HepG2 (cell line): ENCODE results near the gene KIAA1217. TPM values are rescaled to one million over a fixed set of nuclear protein-coding genes. Genes with fewer than 3 reads are reported as not detected.

ENCODE experiments used
- ATAC-seq: fragments of 200-7000 bp; cut with Tn5 transposase; 3 replicates; pipeline ENCODE4 v1.9.1; 2020; ENCODE audit warnings: mild to moderate bottlenecking, moderate library complexity
- BruUV-seq: library from RNA; stranded (reverse); fragments of 400-500 nt; replicated peaks from 2 replicates; lab custom pipeline; 2021; lab: Mats Ljungman, UMichigan
- CTCF ChIA-PET: fragments of 300-600 bp; formaldehyde crosslinking; extraction: SDS; loops from one replicate; lab custom pipeline; 2021; ENCODE audit warnings: low total read pairs, inconsistent platforms, low intra/inter-chr PET ratio; lab: Yijun Ruan, JAX
- POLR2A ChIA-PET: fragments of 350-600 bp; sonication (Branson Sonifier 250); formaldehyde crosslinking; loops from one replicate; lab custom pipeline; 2020; ENCODE audit warnings: antibody characterized with exemption, inconsistent platforms; lab: Yijun Ruan, JAX
- DNase-seq: peaks from one replicate; pipeline ENCODE4 v3.0.0-alpha.2; 2015; ENCODE audit warnings: low spot score
- FAIRE-seq: peaks from 3 replicates; lab custom pipeline; 2011; peaks lifted over from hg19 to GRCh38; lab: Jason Lieb, UNC
- H2AFZ ChIP-seq: one replicate; pipeline ENCODE4 v1.6.1; 2011; ENCODE audit warnings: low read length, inconsistent platforms
- H3K27ac ChIP-seq: fragments of 300-600 bp; 3 replicates; pipeline ENCODE4 v1.8.0; 2011; ENCODE audit warnings: mixed run types, mild to moderate bottlenecking, mixed read lengths, low read length, inconsistent platforms; ENCODE audit not compliant: insufficient read depth; ENCODE audit errors: extremely low read length
- H3K27me3 ChIP-seq, 2 experiments: fragments of 200-600 bp in 1 of 2; 2 replicates in 1 of 2; 3 replicates in 1 of 2; pipeline versions ENCODE4 v1.6.0 to v1.8.0; 2011; ENCODE audit warnings: low read length in 2 of 2, mild to moderate bottlenecking in 2 of 2, moderate library complexity in 2 of 2, inconsistent platforms in 1 of 2; ENCODE audit not compliant: insufficient read depth in 2 of 2, control insufficient read depth in 1 of 2
- H3K36me3 ChIP-seq, 2 experiments: fragments of 200-600 bp in 1 of 2; replicated peaks in 1 of 2; 2 replicates in 1 of 2; 3 replicates in 1 of 2; pipeline versions ENCODE4 v1.5.1 to v1.8.0; 2011; ENCODE audit warnings: low read length in 2 of 2, inconsistent platforms in 1 of 2; ENCODE audit not compliant: insufficient read depth in 2 of 2, control insufficient read depth in 1 of 2
- H3K4me1 ChIP-seq: 2 replicates; pipeline ENCODE4 v1.5.1; 2012; ENCODE audit warnings: low read length, inconsistent platforms; ENCODE audit not compliant: insufficient read depth
- H3K4me2 ChIP-seq: 2 replicates; pipeline ENCODE4 v1.6.0; 2011; ENCODE audit warnings: low read depth, low read length, inconsistent platforms
- H3K4me3 ChIP-seq, 3 experiments: fragments of 200-600 bp in 1 of 3; sonication (generic), shearing (Covaris generic) in 1 of 3; replicated peaks in 1 of 3; 2 replicates each; pipeline ENCODE4 v1.5.1; 2011 to 2016; ENCODE audit warnings: low read length in 3 of 3, inconsistent platforms in 2 of 3, low read depth in 2 of 3, mild to moderate bottlenecking in 2 of 3, control low read depth in 1 of 3, mixed read lengths in 1 of 3; ENCODE audit not compliant: insufficient read depth in 1 of 3
- H3K79me2 ChIP-seq: one replicate; pipeline ENCODE4 v1.6.1; 2011; ENCODE audit warnings: low read length, inconsistent platforms; ENCODE audit not compliant: insufficient read depth
- H3K9ac ChIP-seq: 2 replicates; pipeline ENCODE4 v1.6.0; 2011; ENCODE audit warnings: mild to moderate bottlenecking, low read depth, low read length, inconsistent platforms; ENCODE audit not compliant: insufficient read depth
- H3K9me3 ChIP-seq: 2 replicates; pipeline ENCODE4 v1.5.1; 2012; ENCODE audit warnings: mild to moderate bottlenecking, low read length
- H4K20me1 ChIP-seq: 2 replicates; pipeline ENCODE4 v1.6.0; 2011; ENCODE audit warnings: inconsistent platforms, mild to moderate bottlenecking, low read length, moderate library complexity; ENCODE audit not compliant: insufficient read depth
- CEBPG ChIP-seq: IDR thresholded peaks from 2 replicates; pipeline ENCODE4 v1.6.1; 2016
- HMG20A ChIP-seq: IDR thresholded peaks from 2 replicates; pipeline ENCODE4 v1.6.1; 2016; ENCODE audit warnings: borderline replicate concordance
- HOXA5 ChIP-seq: sonication (generic); formaldehyde crosslinking; IDR thresholded peaks from 2 replicates; pipeline ENCODE4 v1.4.0; 2020; ENCODE audit warnings: missing genetic modification reagents
- SALL1 ChIP-seq: sonication (generic); formaldehyde crosslinking; IDR thresholded peaks from 2 replicates; pipeline ENCODE4 v1.8.0; 2022; ENCODE audit warnings: mild to moderate bottlenecking, missing genetic modification reagents
- SIN3B ChIP-seq: fragments of 150-350 bp; IDR thresholded peaks from 2 replicates; pipeline ENCODE4 v1.6.1; 2014; ENCODE audit warnings: low read length
- SNAI1 ChIP-seq: sonication (generic); formaldehyde crosslinking; IDR thresholded peaks from 2 replicates; pipeline ENCODE4 v1.5.0; 2020; ENCODE audit warnings: mild to moderate bottlenecking, missing genetic modification reagents, borderline replicate concordance
- SP1 ChIP-seq, 2 experiments: fragments of 450-650 bp in 1 of 2; sonication (generic) in 1 of 2; formaldehyde crosslinking in 1 of 2; IDR thresholded peaks; 2 replicates each; pipeline versions ENCODE4 v1.4.0 to v1.6.1; 2016 to 2020; ENCODE audit warnings: missing genetic modification reagents in 1 of 2
- U2AF2 ChIP-seq: fragments of 200-400 bp; formaldehyde crosslinking; IDR thresholded peaks from 2 replicates; pipeline ENCODE4 v1.6.1; 2017; ENCODE audit warnings: low read depth, mild to moderate bottlenecking, low read length
- ZNF205 ChIP-seq: IDR thresholded peaks from 2 replicates; pipeline ENCODE4 v1.6.1; 2018; ENCODE audit warnings: missing biosample characterization, missing genetic modification reagents
- ZNF460 ChIP-seq: sonication (generic); formaldehyde crosslinking; IDR thresholded peaks from 2 replicates; pipeline ENCODE4 v1.5.1; 2020; ENCODE audit warnings: missing genetic modification reagents, mild to moderate bottlenecking, borderline replicate concordance
- ZNF569 ChIP-seq: sonication (generic); formaldehyde crosslinking; IDR thresholded peaks from 2 replicates; pipeline ENCODE4 v1.5.0; 2020; ENCODE audit warnings: mild to moderate bottlenecking, missing genetic modification reagents, moderate library complexity, borderline replicate concordance
- WGBS: methylation state at CpG from one replicate; pipeline ENCODE4 v1.1.6; 2017; ENCODE audit warnings: low lambda C conversion rate; 5-methylcytosine and 5-hydroxymethylcytosine counted together
- in situ Hi-C: cut with HindIII; loops from 2 replicates; pipeline ENCODE4 v1.10.0; 2017; ENCODE audit warnings: low pct_unique_long_range_greater_than_20kb; ENCODE audit not compliant: extremely low pct_ligation_motif_present
- intact Hi-C: fragments of 100-400 bp; cut with micrococcal nuclease; formaldehyde crosslinking; loops from one replicate; pipeline ENCODE4 v1.10.0; 2022; ENCODE audit not compliant: unreplicated experiment
- polyA plus RNA-seq, 8 experiments: library from polyadenylated mRNA; depleted of rRNA in 3 of 8; stranded (reverse) in 7 of 8; unstranded in 1 of 8; fragments of >200 nt; fragmentation: Illumina TruSeq in 4 of 8; extraction: Trizol in 4 of 8; gene quantifications; 2 replicates each; pipeline versions ENCODE4 v1.2.1 to v1.2.3, GENCODE V29; 2011 to 2016; ENCODE audit warnings: low read depth in 4 of 8, missing spikeins in 1 of 8, mixed read lengths in 1 of 8; ENCODE audit not compliant: insufficient read depth in 1 of 8
- total RNA-seq, 5 experiments: library from RNA; depleted of rRNA; stranded (reverse); fragments of >200 nt; fragmentation: Illumina TruSeq; extraction: Trizol; gene quantifications; 2 replicates each; pipeline ENCODE4 v1.2.3, GENCODE V29; 2016; ENCODE audit warnings: low read depth in 1 of 5
- TF ChIP-seq, protein P1 (sequence below): sonication (generic); formaldehyde crosslinking; IDR thresholded peaks from 2 replicates; pipeline ENCODE4 v1.4.0; 2020; ENCODE audit warnings: mild to moderate bottlenecking, missing genetic modification reagents
- TF ChIP-seq, protein P2 (sequence below): sonication (generic); formaldehyde crosslinking; IDR thresholded peaks from 2 replicates; pipeline ENCODE4 v1.4.0; 2020; ENCODE audit warnings: missing genetic modification reagents, borderline replicate concordance
- TF ChIP-seq, protein P3 (sequence below): sonication (generic); formaldehyde crosslinking; IDR thresholded peaks from 2 replicates; pipeline ENCODE4 v1.4.0; 2020; ENCODE audit warnings: missing genetic modification reagents
- TF ChIP-seq, protein P4 (sequence below): sonication (generic); formaldehyde crosslinking; IDR thresholded peaks from 2 replicates; pipeline ENCODE4 v1.4.0; 2020; ENCODE audit warnings: missing genetic modification reagents
- TF ChIP-seq, protein P5 (sequence below): sonication (generic); formaldehyde crosslinking; IDR thresholded peaks from 2 replicates; pipeline ENCODE4 v1.9.0; 2022; ENCODE audit warnings: low read depth, missing genetic modification reagents
- TF ChIP-seq, protein P6 (sequence below): sonication (generic); formaldehyde crosslinking; IDR thresholded peaks from 2 replicates; pipeline ENCODE4 v1.4.0; 2020; ENCODE audit warnings: mild to moderate bottlenecking, missing genetic modification reagents

KIAA1217 gene
- total and polyA plus RNA-seq, 2 of the 13 experiments (the other 11 are each of a cell fraction or from before 2014, with no cell fraction given), result 4.6 to 10.9 TPM

DNA sequence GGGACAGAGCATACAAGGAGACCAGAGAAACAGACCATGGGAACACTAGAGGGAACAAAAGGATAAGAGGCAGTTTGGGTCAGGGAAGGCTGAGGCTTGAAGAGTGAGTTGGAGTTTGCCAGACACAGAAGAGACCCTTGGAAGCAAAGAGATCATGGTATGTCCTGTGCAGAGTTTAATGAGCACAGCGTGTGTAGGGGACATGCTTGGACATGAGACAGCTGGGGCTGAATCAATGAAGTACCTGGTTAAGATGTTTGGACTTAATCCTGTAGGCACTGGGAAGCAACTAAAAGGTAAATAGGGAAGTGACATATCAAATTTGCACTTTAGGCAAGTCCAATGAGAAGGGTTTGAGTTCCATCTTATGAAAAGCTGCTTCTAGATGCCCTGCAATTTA, 79.6 kb downstream of the KIAA1217 start (continued):
- TF ChIP-seq, protein P1, sequence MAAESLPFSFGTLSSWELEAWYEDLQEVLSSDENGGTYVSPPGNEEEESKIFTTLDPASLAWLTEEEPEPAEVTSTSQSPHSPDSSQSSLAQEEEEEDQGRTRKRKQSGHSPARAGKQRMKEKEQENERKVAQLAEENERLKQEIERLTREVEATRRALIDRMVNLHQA (CRISPR knock-in tag), result no peak

DNA sequence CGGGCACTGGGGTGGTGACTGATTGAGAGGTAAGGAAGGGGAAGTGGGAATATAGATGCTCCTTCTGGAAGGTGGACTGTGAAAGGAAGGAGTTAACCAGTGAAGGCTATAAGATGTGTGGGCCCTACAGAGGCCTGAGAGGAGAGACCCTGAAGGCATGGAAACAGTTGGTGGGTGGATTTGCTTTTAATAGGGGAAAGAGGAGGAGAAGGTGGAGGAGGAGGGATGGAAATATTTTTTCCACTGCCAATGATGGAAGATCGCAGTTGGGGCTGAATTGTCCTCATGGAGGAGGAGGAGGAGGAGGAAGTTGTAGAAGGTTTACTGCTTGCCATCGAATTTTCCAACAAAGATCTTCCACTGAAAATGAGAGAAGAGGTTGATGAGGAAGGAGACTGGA, 80.3 kb downstream of the KIAA1217 start:
- no peak for FAIRE-seq
- TF ChIP-seq, protein P2, sequence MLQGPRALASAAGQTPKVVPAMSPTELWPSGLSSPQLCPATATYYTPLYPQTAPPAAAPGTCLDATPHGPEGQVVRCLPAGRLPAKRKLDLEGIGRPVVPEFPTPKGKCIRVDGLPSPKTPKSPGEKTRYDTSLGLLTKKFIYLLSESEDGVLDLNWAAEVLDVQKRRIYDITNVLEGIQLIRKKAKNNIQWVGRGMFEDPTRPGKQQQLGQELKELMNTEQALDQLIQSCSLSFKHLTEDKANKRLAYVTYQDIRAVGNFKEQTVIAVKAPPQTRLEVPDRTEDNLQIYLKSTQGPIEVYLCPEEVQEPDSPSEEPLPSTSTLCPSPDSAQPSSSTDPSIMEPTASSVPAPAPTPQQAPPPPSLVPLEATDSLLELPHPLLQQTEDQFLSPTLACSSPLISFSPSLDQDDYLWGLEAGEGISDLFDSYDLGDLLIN (CRISPR knock-in tag), result no peak
- no peak for TF ChIP-seq CEBPG (CRISPR knock-in tag)
- TF ChIP-seq, protein P3, sequence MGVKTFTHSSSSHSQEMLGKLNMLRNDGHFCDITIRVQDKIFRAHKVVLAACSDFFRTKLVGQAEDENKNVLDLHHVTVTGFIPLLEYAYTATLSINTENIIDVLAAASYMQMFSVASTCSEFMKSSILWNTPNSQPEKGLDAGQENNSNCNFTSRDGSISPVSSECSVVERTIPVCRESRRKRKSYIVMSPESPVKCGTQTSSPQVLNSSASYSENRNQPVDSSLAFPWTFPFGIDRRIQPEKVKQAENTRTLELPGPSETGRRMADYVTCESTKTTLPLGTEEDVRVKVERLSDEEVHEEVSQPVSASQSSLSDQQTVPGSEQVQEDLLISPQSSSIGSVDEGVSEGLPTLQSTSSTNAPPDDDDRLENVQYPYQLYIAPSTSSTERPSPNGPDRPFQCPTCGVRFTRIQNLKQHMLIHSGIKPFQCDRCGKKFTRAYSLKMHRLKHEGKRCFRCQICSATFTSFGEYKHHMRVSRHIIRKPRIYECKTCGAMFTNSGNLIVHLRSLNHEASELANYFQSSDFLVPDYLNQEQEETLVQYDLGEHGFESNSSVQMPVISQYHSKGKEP (CRISPR knock-in tag), result no peak
- no peak for TF ChIP-seq U2AF2
- TF ChIP-seq ZNF569 (CRISPR knock-in tag), result no peak
- no peak for TF ChIP-seq SIN3B
- no peak for TF ChIP-seq HMG20A (CRISPR knock-in tag)
- TF ChIP-seq ZNF460, result no peak
- TF ChIP-seq, protein P4, sequence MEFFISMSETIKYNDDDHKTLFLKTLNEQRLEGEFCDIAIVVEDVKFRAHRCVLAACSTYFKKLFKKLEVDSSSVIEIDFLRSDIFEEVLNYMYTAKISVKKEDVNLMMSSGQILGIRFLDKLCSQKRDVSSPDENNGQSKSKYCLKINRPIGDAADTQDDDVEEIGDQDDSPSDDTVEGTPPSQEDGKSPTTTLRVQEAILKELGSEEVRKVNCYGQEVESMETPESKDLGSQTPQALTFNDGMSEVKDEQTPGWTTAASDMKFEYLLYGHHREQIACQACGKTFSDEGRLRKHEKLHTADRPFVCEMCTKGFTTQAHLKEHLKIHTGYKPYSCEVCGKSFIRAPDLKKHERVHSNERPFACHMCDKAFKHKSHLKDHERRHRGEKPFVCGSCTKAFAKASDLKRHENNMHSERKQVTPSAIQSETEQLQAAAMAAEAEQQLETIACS (CRISPR knock-in tag), result no peak
- no peak for TF ChIP-seq SP1 (IDR thresholded peaks at IDR 0.05)
- TF ChIP-seq SP1 (CRISPR knock-in tag; IDR thresholded peaks at IDR 0.05), result no peak
- TF ChIP-seq ZNF205 (CRISPR knock-in tag), result no peak
- no peak for TF ChIP-seq SNAI1 (CRISPR knock-in tag)
- TF ChIP-seq HOXA5 (CRISPR knock-in tag), result no peak
- TF ChIP-seq SALL1 (CRISPR knock-in tag), result no peak
- TF ChIP-seq, protein P5, sequence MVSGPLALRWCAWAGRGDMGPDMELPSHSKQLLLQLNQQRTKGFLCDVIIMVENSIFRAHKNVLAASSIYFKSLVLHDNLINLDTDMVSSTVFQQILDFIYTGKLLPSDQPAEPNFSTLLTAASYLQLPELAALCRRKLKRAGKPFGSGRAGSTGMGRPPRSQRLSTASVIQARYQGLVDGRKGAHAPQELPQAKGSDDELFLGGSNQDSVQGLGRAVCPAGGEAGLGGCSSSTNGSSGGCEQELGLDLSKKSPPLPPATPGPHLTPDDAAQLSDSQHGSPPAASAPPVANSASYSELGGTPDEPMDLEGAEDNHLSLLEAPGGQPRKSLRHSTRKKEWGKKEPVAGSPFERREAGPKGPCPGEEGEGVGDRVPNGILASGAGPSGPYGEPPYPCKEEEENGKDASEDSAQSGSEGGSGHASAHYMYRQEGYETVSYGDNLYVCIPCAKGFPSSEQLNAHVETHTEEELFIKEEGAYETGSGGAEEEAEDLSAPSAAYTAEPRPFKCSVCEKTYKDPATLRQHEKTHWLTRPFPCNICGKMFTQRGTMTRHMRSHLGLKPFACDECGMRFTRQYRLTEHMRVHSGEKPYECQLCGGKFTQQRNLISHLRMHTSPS (CRISPR knock-in tag), result no peak
- TF ChIP-seq, protein P6, sequence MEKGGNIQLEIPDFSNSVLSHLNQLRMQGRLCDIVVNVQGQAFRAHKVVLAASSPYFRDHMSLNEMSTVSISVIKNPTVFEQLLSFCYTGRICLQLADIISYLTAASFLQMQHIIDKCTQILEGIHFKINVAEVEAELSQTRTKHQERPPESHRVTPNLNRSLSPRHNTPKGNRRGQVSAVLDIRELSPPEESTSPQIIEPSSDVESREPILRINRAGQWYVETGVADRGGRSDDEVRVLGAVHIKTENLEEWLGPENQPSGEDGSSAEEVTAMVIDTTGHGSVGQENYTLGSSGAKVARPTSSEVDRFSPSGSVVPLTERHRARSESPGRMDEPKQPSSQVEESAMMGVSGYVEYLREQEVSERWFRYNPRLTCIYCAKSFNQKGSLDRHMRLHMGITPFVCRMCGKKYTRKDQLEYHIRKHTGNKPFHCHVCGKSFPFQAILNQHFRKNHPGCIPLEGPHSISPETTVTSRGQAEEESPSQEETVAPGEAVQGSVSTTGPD (CRISPR knock-in tag), result no peak
- TF ChIP-seq, all 625 proteins: peak for 0
- ChIA-PET POLR2A (no interaction called here), CTCF (no interaction called here)
- Histone ChIP-seq H3K4me1 (0 out of 2 replicates have a peak, but pooled peaks cover 12% of the 10 kb centered on the region), H4K20me1 (no peaks in the 10 kb centered on the region), H3K9ac (no peak overlapping the region), H2AFZ (no peak overlapping the region), H3K4me2 (no peak overlapping the region), H3K36me3 (peaks cover 0 to 1% of the 10 kb centered on the region in 2 experiments; a peak in 2 of 5 replicates), H3K27ac (no peak overlapping the region), H3K9me3 (no peaks in the 10 kb centered on the region), H3K79me2 (no peaks in the 10 kb centered on the region), H3K4me3 (no peak overlapping the region), H3K27me3 (no peaks in the 10 kb centered on the region)
- no peak for DNase-seq
- 91% methylated on average over 3 of the region's 3 CpGs for WGBS
- BruUV-seq, result no TSS peak
- intact Hi-C loops (no loop called here), in situ Hi-C loops (no loop called here)
- no peak for ATAC-seq
